Measurements from ENCODE around the gene SLCO4A1.

Gene SLCO4A1

GRCh38 chr20:62638055-62638570 lies 4.2 kb upstream of the SLCO4A1 start:
- no peak for DNase-seq

- no peak for DNase-seq
These were observed 3.5 kb upstream of the SLCO4A1 start for GRCh38 chr20:62638679-62639406.

GRCh38 chr20:62639765-62640164 lies 2.5 kb upstream of the SLCO4A1 start:
- no peak for DNase-seq

GRCh38 chr20:62640870-62641269 lies 1.4 kb upstream of the SLCO4A1 start:
- no peak for DNase-seq

- no peak for DNase-seq
These were observed 817 bp upstream of the SLCO4A1 start for GRCh38 chr20:62641321-62642050.

GRCh38 chr20:62642666-62643520 lies 590 bp downstream of the SLCO4A1 start:
- DNase-seq = no peak

- DNase-seq = no peak
These were observed 1.3 kb downstream of the SLCO4A1 start for GRCh38 chr20:62643521-62644043.

GRCh38 chr20:62644044-62644795 lies 1.9 kb downstream of the SLCO4A1 start:
- no peak for DNase-seq

GRCh38 chr20:62644802-62645496 lies 2.6 kb downstream of the SLCO4A1 start:
- no peak for DNase-seq

GRCh38 chr20:62645613-62646012 lies 3.3 kb downstream of the SLCO4A1 start:
- no peak for DNase-seq

- DNase-seq = no peak
These were observed 4.7 kb downstream of the SLCO4A1 start for GRCh38 chr20:62646851-62647520.

GRCh38 chr20:62647521-62648317 lies 5.4 kb downstream of the SLCO4A1 start:
- DNase-seq = no peak

- no peak for DNase-seq
These were observed 6.2 kb downstream of the SLCO4A1 start for GRCh38 chr20:62648318-62648995.

- no peak for DNase-seq
These were observed 6.8 kb downstream of the SLCO4A1 start for GRCh38 chr20:62649140-62649539.

- DNase-seq = no peak
These were observed 8.4 kb downstream of the SLCO4A1 start for GRCh38 chr20:62650551-62651284.

- no peak for DNase-seq
These were observed 9.2 kb downstream of the SLCO4A1 start for GRCh38 chr20:62651285-62652021.

GRCh38 chr20:62652041-62652893 lies 10.0 kb downstream of the SLCO4A1 start:
- no peak for DNase-seq
